Activated effector memory CD4-positive, alpha-beta T cell treated with Interleukin-2 at 50 U/mL for 16 hours (primary cell): ENCODE data around the gene CNPY1.
"Not testable (repeated sequence)": the region's sequence is repeated elsewhere in the genome, so short reads cannot be mapped to it uniquely, and the experiment has no call there.

ENCODE experiments used
- DNase-seq: peaks from one replicate; pipeline ENCODE4 v3.0.0-alpha.2; 2020

Gene CNPY1

DNA sequence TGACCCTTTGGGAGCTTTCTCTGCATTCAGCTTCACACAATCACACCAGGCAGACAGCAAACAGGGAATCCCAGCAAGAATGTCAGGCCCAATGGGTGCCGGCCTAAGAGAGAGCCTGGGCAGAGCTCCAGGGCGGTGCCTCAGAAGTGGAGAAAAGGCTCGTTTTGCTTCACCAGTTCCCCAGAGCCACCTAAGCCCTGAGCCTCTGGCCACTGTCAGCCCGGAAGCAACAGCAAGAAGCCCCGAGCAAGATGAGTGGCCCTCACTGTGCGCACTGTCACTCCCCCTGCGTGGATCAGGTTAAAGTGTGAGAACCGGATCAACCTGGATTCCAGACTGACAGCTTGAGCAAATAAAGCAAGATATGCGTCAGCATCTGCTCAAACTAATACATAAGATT is 14.7 kb downstream of the CNPY1 start:
- no peak for DNase-seq

DNA sequence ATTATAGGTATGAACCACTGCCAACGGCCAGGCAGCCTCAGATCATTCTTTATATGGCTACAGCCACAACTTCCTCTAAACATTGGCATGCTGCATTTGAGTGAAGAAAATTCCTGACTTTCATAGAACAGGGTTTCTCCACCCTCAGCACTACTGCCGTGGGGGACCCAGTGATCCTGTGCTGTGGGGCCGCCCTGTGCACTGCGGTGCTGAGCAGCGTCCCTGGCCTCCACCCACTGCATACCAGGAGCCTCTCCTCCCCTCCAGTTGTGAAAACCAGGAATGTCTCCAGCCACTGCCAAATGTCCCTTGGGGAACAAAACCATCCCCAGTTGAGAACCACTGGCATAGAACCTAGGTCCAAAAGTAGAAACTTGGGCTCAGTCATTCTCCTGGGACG is 15.8 kb downstream of the CNPY1 start:
- no peak for DNase-seq

DNA sequence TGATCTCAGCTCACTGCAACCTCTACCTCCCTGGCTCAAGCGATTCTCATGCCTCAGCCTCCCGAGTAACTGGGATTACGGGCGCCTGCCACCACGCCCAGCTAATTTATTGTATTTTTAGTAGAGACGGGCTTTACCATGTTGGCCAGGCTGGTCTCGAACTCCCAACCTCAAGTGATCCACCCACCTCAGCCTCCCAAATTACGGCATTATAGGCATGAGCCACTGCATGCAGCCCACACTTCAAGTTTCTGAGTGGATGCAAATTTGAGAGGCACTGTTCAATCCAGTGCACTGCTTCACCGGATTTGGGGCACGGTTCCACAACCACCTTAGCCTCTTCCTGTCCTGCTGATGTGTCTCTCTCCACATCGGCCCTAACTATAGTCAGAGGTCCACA is 16.5 kb downstream of the CNPY1 start:
- DNase-seq: no peak

DNA sequence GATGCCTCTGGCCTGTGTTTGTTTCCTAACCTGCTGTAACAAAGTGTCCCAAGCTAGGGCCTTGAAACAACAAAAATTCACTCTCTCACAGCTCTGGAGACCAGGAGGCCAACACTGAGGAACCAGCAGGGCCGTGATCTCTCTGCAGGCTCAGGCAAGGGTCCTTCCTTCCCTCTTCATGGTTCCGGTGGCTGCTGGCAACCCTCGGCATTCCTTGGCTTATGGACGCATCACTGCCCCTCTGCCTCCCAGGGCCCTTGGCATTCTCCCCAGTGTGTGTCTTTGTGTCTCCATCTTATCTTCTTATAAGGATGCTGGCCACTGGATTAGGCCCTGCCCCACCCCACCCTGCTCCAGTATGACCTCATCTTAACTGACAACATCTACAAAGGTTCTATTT is 17.0 kb downstream of the CNPY1 start:
- DNase-seq: no peak

DNA sequence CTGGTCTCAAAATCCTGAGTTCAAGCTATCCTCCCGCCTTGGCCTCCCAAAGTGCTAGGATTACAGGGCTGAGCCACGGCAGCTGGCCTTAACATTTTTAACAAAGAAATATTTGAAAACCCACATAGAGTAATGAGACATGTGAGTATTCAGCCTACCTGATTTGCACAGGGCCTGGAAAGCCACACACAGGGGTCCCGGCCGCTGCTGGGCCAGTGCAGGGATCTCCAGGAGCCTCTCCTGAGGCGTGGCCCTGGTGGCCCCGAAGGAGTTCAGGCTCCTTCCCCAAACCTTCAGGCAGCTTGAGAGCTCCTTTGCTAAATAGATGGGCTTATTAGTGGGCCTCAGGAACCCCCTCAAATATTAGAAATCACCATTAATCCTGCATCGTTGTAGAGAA is 18.7 kb downstream of the CNPY1 start:
- DNase-seq: no peak

DNA sequence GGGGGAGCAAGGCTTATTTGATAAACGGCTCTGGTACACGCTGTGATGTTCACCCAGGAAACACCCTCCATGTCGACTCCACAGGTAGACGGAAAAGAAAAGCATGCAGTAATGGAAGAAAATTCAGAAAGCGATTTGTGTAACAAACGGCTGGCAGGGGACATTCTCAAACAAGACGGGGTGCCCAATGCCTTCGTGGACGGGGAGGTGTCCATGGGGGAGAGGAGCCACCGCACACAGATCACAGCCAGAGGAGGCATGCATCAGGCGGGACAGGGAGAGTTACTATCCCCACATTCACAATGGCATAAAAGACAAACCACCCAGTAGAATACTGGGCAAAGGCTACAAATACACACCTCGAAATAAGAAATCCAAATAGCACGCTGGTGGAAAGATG is 20.1 kb downstream of the CNPY1 start:
- no peak for DNase-seq

DNA sequence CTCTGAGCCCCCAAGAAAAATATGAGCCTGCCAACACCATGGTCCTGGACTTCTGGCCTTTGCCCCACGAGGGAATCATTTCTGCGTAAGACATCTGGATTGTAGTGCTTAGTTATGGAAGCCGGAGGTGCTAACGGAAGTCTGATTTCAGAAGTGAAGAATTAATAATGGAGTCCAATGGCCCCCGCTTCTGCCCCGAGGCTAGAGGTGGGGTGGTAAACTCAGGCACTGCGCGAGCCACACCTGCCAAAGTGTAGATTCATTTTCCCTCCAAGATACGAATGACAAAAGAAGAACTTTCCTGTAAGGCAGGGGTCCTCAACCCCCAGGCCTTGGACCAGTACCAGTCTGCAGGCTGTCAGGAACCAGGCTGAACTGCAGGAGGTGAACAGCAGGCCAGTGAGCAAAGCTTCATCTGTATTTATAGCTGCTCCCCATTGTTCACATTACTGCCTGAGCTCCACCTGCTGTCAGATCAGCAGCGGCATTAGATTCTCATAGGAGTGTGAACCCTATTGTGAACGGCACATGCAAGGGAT is 22.3 kb downstream of the CNPY1 start:
- no peak for DNase-seq

DNA sequence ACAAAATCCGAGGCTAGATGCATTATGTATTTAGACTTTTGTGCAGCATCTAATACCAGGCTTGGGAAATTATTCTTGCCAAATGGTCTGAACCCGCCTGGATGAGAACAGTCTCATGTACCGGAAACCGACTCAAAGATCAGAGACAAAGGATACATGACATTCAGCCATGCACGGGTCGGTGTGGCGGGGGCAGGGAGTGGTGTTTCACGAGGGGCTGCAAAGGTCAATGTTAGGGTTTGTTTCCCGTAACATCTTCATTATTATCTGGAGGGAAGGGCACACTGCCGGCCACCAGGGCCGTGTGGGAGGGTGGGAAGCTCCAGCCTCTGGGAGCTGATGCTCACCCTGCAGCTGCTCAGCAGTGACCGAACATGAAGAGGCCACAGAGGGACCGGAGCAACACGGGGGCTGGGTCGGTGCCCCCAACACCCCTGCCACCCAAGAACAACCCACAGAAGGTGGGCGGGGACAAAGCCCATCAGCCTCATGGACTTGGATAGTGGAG is 23.1 kb downstream of the CNPY1 start:
- no peak for DNase-seq

DNA sequence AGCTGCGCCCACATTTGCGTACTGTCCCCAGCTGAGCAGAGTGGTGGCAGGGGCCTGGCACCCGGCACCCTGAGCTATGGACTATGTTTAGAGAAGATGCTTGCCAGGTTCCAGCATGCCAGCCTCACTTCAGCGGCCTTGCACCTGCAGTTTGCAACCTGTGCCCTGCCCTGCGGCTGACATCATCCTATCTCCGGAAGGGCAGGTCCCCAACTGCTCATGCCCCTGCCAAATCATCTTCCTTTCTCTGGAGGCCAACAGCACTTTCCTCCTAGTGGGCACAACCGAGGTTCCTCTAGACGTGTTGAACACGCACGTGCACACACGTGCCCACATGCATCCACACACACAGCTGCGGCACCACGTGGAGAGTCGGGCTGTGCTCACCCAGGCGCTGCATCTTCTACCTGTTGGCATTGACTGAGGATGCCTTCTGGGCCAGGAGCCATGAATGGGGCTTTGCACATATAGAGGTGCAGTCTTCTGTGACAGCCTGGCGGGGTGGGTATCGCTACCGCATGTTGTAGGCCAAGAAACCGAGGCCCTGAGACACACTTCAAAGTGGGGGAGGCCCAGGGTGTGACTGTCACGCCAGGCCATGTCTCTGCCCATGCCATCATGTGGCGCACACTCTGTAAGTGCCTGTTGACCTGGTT is 24.5 kb downstream of the CNPY1 start:
- DNase-seq: no peak

DNA sequence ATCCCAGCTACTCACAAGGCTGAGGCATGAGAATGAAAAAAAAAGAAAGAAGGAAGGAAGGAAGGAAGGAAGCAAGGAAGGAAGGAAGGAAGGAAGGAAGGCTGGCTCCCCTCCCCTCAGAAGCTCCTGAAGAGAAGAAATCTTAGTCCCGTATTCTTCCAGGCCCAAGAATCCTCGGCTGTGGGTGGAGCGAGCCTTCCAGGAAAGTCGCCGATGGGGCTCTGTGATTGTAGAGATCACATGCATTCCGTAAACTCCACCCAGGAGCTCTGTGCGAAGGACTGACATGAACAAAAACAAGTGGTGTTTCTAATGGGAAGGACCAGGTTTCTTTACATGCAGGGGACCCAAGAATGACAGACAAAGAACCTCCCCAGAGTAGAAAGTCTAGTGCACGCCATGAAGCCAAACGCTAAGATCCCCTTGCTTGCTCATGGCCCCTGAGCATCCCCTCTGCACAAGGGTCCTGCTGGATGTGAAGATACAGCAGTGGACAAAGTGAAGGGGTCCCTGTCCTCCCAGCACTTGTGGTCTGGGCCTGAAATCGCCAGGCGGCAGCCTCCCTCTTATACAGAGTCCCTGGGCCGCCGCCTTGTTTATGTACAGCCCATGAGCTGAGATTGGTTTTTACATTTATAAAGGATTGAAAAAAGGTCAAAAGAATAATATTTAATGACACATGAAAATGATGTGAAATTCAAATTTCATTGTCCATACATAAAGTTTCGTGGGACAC is 25.2 kb downstream of the CNPY1 start:
- no peak for DNase-seq

DNA sequence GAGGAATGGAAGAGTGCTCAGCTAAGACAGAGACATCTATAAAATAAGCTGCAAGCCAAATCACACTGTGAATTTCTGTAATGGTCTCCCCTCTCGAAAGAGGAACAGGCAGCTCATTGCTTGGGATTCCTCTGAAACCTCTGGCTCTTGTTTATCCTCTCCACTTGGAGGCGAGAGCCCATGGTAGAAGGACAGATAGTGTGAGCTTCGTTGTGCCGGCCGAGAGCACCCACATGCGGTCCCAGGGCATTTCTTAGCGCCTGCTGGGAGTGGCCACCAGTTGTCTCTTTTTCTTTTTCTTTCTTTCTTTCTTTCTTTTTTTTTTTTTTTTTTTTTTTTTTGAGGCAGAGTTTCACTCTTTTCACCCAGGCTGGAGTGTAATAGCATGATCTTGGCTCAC is 26.2 kb downstream of the CNPY1 start:
- no peak for DNase-seq

DNA sequence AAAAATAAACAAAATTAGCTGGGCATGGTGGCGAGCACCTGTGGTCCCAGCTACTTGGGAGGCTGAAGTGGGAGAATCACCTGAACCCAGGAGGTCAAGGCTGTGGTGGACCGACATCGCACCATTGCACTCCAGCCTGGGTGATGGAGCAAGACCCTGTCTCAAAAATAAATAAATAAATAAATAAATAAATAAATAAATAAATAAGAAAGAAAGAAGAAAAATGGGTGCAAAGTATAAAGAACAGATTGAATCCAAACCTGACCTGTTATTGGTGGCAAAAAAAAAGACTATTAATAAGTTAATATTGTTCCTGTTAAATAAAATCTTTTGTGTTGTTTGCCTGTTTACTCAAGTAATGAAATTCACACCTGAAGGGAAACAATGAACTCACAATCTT is 27.0 kb downstream of the CNPY1 start:
- DNase-seq: not testable (repeated sequence)

DNA sequence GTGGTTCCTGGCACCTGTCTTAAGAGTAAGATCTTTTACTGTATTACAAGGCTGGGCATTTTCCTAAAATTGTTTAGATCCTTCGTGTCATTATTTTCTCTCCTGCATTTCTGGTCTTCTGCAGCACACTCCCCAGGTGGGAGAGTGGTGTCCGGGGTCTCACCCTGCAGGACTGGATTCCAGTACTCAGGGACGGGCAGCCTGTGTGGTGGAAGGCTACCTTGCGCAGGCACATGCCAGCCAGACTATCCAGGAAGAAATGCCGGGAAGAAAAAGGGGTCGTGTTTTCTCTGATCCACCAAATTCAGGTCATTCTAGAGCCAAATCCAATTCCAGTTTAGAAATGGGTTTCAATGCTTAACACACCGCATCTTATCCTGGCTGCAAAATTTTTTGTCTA is 27.7 kb downstream of the CNPY1 start:
- DNase-seq: no peak

DNA sequence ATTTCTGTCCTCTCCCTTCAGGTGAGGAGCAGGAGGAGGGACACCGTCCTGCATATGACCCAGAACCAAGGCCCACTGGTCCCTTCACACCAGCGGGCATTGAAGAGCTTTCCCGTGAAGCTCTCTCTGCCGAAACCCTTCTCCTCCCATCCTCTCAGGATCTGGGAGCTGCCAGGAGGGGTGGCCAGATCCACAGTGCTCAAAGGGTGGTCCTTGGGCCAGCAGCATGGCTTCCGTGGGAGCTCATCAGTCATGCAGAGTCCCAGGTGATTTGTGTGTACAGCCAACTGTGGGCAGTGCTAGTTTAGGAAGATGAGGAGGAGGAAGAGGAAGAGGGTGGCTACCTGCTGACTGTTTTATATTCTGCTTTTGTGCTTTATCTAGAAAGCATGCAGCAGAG is 28.4 kb downstream of the CNPY1 start:
- no peak for DNase-seq

DNA sequence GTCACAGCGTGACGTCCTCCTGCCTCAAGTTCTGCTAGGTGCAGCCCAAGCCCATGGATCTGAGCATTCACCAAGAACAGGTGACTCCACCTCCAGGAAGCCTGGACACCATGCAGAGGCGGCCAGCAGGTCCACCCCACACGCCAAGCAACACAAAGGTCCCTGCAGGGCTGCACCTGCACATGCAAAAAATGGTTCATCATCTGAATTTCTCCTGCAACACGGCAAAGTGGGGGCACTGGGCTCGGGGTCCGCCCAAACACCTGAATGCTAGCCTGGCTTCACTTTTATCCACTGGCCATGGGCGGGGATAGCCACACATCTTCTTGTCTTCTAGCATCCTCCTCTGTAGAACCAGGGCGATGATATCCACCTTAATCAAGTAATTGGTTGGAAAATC is 28.9 kb downstream of the CNPY1 start:
- no peak for DNase-seq

DNA sequence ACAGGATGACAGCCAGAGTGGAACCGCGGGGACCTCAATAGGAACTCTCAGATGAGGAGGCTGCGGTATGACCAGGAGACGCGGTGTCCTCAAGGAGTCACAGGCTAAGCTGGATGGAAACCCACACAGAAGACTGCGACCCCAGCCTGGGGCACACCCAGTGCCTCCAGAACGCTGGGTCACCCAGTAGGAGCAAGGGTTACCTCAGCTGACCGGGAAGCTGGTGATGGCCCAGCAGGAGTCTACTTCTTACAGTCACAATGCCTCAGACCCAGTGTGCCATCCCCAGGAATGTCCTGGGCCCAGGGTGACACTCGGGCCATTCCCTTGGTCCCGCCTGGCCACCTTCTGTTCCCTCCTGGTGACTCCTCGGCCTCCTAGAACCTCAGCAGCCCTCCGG is 29.9 kb downstream of the CNPY1 start:
- no peak for DNase-seq

DNA sequence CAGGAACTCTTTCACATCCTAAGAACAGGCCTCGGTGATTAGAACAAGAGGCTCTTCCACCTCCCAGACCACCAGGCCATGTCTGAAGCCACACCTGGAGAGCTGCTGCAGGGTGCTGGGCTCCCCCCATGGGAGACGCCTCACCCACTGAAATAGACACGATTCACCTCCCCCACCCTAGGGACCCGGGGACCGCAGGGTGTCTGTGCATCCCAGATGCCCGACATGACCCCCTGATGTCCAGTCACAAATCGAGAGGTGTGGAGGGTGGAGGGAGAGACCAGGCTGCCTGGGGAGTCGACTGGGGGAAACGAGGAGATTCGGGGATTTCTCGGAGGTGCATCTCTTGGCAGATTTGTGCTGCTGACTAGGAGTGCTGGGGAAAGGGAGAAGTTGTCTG is 31.0 kb downstream of the CNPY1 start:
- no peak for DNase-seq

DNA sequence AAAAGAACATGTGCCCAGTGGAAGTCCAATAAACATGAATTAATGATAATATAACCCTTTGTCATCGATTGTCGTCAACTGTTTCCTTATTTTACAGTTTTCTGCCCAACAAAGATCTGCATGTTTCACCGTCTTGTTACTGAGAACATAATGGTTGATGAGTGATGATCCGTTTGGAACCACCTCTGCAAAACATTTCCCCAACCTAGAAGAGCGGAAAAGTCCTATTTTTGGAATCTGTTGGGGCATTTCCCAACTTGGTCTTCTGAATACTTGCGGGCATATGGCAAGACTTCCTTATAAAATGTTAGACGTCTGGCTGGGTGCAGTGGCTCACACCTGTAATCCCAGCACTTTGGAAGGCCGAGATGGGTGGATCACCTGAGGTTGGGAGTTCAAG is 32.1 kb downstream of the CNPY1 start:
- DNase-seq: no peak

DNA sequence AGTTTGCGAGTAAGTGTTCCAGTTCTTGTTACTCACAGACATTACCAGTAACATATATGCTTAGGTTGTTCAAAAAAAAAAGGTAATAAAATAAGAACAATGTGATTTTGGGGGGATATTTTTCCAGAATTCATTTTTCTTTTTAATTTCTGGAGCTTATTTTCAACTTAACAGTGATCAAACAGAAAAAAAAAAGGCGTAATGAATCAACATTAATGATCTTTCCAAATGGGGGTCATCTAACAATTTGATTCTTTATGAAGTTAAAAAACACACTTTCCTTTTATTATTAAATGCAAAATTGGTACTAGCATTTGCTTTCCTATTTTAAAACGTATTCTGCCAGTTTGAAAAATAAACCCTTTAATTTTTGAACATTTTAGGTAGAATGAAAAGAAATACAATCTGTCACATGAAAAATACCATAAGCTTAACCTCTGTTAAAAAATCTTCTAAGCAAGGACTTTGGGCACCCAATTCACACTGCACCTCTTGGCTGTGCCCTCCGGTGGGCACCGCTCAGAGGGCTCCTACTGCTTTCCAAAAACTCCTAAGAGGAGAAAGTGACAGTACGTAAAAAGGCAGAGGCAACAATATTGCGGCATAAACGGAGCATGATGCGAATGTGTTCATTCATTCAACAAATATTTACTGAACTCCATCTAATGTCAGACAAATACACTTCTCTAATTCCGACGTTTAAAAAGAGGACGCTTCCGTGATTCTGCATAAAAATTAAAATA is 32.6 kb downstream of the CNPY1 start:
- DNase-seq: no peak

DNA sequence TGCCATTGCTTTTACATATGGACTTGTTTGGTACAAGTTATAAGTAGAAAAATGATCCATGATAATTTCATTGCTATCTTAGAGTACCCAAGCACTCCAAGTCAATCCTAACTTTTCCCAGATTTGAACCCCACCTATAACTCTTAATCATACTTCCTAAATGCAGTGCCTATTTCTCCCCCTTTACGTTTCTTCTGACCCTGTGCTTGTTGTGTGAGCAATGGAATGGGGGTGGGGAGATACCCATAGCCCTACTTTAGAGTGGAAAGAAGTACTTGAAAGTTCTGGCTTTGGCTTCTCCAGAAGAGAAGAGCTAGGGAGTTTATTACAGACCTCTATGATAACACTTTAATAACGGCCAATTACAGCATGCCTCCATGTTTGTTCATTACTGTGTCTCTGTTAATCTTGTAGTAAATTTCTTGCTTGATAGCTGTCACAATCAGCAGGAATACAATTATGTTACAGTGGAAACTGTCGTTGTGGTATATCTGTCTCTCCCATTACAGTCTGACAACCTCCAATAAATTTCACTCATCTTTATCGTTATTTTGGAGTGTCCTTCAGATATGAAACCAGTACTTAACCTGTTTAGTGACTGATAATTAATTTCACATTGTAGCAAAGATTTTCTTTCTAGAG is 34.0 kb downstream of the CNPY1 start:
- no peak for DNase-seq

DNA sequence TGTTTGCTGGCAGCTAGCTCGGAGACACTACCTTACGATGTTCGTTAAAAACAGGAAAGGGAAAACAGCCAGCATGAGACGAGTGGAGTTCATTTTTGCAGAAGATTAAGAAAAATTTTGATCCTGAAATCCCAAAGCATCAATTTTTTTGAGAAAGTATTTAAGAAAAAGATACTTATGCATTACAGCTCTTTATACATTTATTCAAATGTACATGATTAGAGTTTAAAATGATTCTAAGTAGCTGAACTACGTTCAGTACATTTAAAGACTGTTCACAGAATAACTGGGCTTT is 34.7 kb downstream of the CNPY1 start:
- DNase-seq: no peak

DNA sequence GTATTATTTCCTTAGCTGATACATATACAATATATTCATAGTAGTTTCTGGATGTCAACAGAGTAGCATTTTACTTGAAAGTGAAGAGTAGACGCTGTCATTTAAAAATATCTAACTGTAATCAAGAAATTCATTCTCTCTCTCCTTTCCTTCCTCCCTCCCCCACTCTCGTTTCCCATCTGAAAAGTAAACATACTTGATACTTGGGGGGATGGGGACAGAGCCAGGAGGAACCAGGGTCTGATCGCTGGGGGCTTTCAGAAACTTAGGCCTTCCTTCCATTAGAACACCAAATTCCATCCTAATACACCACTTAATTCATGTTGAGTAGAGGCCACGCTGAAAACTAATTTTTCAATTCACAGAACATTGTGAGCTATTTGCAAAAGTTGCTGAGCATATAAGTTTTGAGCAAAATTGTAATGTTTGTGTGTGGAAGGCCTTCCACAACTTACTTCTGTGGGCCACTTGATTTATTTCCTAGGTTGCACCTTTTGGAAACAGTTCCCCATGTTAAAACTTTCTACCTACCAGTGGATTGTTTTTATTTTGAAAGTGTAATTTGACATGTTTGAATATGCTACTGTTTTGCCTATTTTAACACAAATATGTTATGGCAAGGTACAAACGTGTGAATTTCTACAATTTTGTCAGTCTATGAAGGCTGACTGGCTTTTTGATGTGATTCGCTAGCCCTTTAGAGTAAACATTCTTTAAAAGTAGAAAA is 35.2 kb downstream of the CNPY1 start:
- DNase-seq: no peak
